Mononuclear cell (primary cell): Measurements from ENCODE around the gene TPD52L1. TPM values are rescaled to one million over a fixed set of nuclear protein-coding genes. Genes with fewer than 3 reads are reported as not detected.

Source experiments
- H3K27me3 ChIP-seq: 2 replicates; pipeline ENCODE4 v1.6.0; 2011; ENCODE audit warnings: low read length, control low read depth; ENCODE audit not compliant: insufficient read depth
- H3K4me1 ChIP-seq: 2 replicates; pipeline ENCODE4 v1.5.1; 2011; ENCODE audit warnings: mild to moderate bottlenecking, low read length, control low read depth; ENCODE audit not compliant: insufficient read depth
- H3K4me3 ChIP-seq: 2 replicates; pipeline ENCODE4 v1.5.1; 2011; ENCODE audit warnings: mild to moderate bottlenecking, low read length, moderate library complexity
- H3K9me3 ChIP-seq: 2 replicates; pipeline ENCODE4 v1.5.1; 2011; ENCODE audit warnings: low read depth, mild to moderate bottlenecking, control low read depth, low read length
- total RNA-seq: library from RNA; depleted of rRNA; stranded (reverse); fragments of >200 nt; gene quantifications from one replicate; pipeline ENCODE4 v1.2.3, GENCODE V29; 2012

TPD52L1 gene
- total RNA-seq, 1 donor = 0.31 TPM

- no peak overlapping the region for H3K4me3 ChIP-seq
Measured at GRCh38 chr6:125201961-125202729, 48.6 kb downstream of the TPD52L1 start.

GRCh38 chr6:125203395-125203794, 49.8 kb downstream of the TPD52L1 start:
- Histone ChIP-seq H3K9me3 (no peaks in the 10 kb centered on the region), H3K4me1 (peaks cover 3% of the 10 kb centered on the region), H3K27me3 (no peaks in the 10 kb centered on the region), H3K4me3 (no peak overlapping the region)

More at GRCh38 chr6:125201961-125202729, 48.6 kb downstream of the TPD52L1 start:
- Histone ChIP-seq H3K9me3 (no peaks in the 10 kb centered on the region), H3K27me3 (no peaks in the 10 kb centered on the region), H3K4me1 (peaks cover 3% of the 10 kb centered on the region)

GRCh38 chr6:125205931-125206330, 52.4 kb downstream of the TPD52L1 start:
- Histone ChIP-seq H3K4me3 (no peak overlapping the region), H3K9me3 (no peaks in the 10 kb centered on the region), H3K4me1 (peaks cover 3% of the 10 kb centered on the region), H3K27me3 (no peaks in the 10 kb centered on the region)

GRCh38 chr6:125206389-125206788, 52.8 kb downstream of the TPD52L1 start:
- Histone ChIP-seq H3K4me1 (peaks cover 3% of the 10 kb centered on the region), H3K4me3 (no peak overlapping the region), H3K9me3 (no peaks in the 10 kb centered on the region), H3K27me3 (no peaks in the 10 kb centered on the region)

GRCh38 chr6:125207956-125208355, 54.4 kb downstream of the TPD52L1 start:
- Histone ChIP-seq H3K4me1 (no peaks in the 10 kb centered on the region), H3K9me3 (no peaks in the 10 kb centered on the region), H3K27me3 (no peaks in the 10 kb centered on the region), H3K4me3 (no peak overlapping the region)

- no peaks in the 10 kb centered on the region for H3K9me3 ChIP-seq
Measured at GRCh38 chr6:125208625-125209249, 55.2 kb downstream of the TPD52L1 start.

GRCh38 chr6:125210667-125211066, 57.1 kb downstream of the TPD52L1 start:
- H3K4me1 ChIP-seq = no peaks in the 10 kb centered on the region
- no peaks in the 10 kb centered on the region for H3K9me3 ChIP-seq
- no peak overlapping the region for H3K4me3 ChIP-seq
- H3K27me3 ChIP-seq = no peaks in the 10 kb centered on the region

More at GRCh38 chr6:125208625-125209249, 55.2 kb downstream of the TPD52L1 start:
- H3K4me1 ChIP-seq = no peaks in the 10 kb centered on the region
- no peak overlapping the region for H3K4me3 ChIP-seq
- H3K27me3 ChIP-seq = no peaks in the 10 kb centered on the region

- Histone ChIP-seq H3K27me3 (no peaks in the 10 kb centered on the region), H3K4me3 (no peak overlapping the region), H3K4me1 (no peaks in the 10 kb centered on the region), H3K9me3 (no peaks in the 10 kb centered on the region)
Measured at GRCh38 chr6:125211352-125211751, 57.8 kb downstream of the TPD52L1 start.

GRCh38 chr6:125212377-125212776, 58.8 kb downstream of the TPD52L1 start:
- H3K4me3 ChIP-seq = no peak overlapping the region
- H3K27me3 ChIP-seq = no peaks in the 10 kb centered on the region
- no peaks in the 10 kb centered on the region for H3K4me1 ChIP-seq
- H3K9me3 ChIP-seq = no peaks in the 10 kb centered on the region

- H3K4me3 ChIP-seq = no peak overlapping the region
- H3K27me3 ChIP-seq = no peaks in the 10 kb centered on the region
- no peaks in the 10 kb centered on the region for H3K4me1 ChIP-seq
- no peaks in the 10 kb centered on the region for H3K9me3 ChIP-seq
Measured at GRCh38 chr6:125213939-125214338, 60.4 kb downstream of the TPD52L1 start.

- no peaks in the 10 kb centered on the region for H3K4me1 ChIP-seq
- no peak overlapping the region for H3K4me3 ChIP-seq
- H3K27me3 ChIP-seq = no peaks in the 10 kb centered on the region
- no peaks in the 10 kb centered on the region for H3K9me3 ChIP-seq
Measured at GRCh38 chr6:125215252-125215819, 61.8 kb downstream of the TPD52L1 start.

- H3K27me3 ChIP-seq = no peaks in the 10 kb centered on the region
- no peak overlapping the region for H3K4me3 ChIP-seq
- H3K4me1 ChIP-seq = no peaks in the 10 kb centered on the region
- no peaks in the 10 kb centered on the region for H3K9me3 ChIP-seq
Measured at GRCh38 chr6:125216015-125216414, 62.4 kb downstream of the TPD52L1 start.

- Histone ChIP-seq H3K4me1 (no peaks in the 10 kb centered on the region), H3K9me3 (no peaks in the 10 kb centered on the region), H3K4me3 (no peak overlapping the region), H3K27me3 (no peaks in the 10 kb centered on the region)
Measured at GRCh38 chr6:125217369-125217768, 63.8 kb downstream of the TPD52L1 start.

GRCh38 chr6:125217992-125218391, 64.4 kb downstream of the TPD52L1 start:
- Histone ChIP-seq H3K4me3 (no peak overlapping the region), H3K9me3 (no peaks in the 10 kb centered on the region), H3K27me3 (no peaks in the 10 kb centered on the region), H3K4me1 (no peaks in the 10 kb centered on the region)

GRCh38 chr6:125219361-125219895, 65.9 kb downstream of the TPD52L1 start:
- no peaks in the 10 kb centered on the region for H3K27me3 ChIP-seq
- H3K9me3 ChIP-seq = no peaks in the 10 kb centered on the region
- H3K4me3 ChIP-seq = no peak overlapping the region
- H3K4me1 ChIP-seq = no peaks in the 10 kb centered on the region
